ENCODE data around the gene EPHA8. TPM values are rescaled to one million over a fixed set of nuclear protein-coding genes. Genes with fewer than 3 reads are reported as not detected.

Gene EPHA8
- total RNA-seq, 1 experiment from 2014 or later: not detected

- no peaks in the 10 kb centered on the region for H3K9me3 Mint-ChIP-seq (ENCODE audit: unreplicated experiment)
- H3K4me3 ChIP-seq (ENCODE audit: low read depth, low read length): no peak overlapping the region
- CTCF ChIA-PET: no interaction called here
These were observed 76.0 kb downstream of the EPHA8 start for GRCh38 chr1:22639286-22639685.

GRCh38 chr1:22641247-22641646 lies 78.0 kb downstream of the EPHA8 start:
- no TSS peak for BruUV-seq (replicated peaks)
- no peaks in the 10 kb centered on the region for H3K9me3 ChIP-seq
- no peaks in the 10 kb centered on the region for H3K27me3 ChIP-seq (replicated peaks; ENCODE audit: control insufficient read depth, insufficient read depth, low read length)
- ChIA-PET CTCF (interaction anchor here (1.0 to 1.8 kb wide), 5 partner anchors 98 to 221 kb away, joined by 3 to 12 read pairs (median 4); no protein-coding TSS in a partner anchor), POLR2A (no interaction called here)
- H3K9me3 Mint-ChIP-seq (ENCODE audit: unreplicated experiment): no peaks in the 10 kb centered on the region
- H3K36me3 Mint-ChIP-seq (ENCODE audit: insufficient read depth, unreplicated experiment): no peaks in the 10 kb centered on the region
- H3K36me3 ChIP-seq (ENCODE audit: control insufficient read depth, insufficient read depth, low read length): no peaks in the 10 kb centered on the region
- no peak overlapping the region for H3K4me3 Mint-ChIP-seq (ENCODE audit: unreplicated experiment)
- intact Hi-C loops (cut with micrococcal nuclease; ENCODE audit: unreplicated experiment): loop anchor here (5.0 kb wide), 1 partner anchor 99 kb away; no protein-coding TSS in a partner anchor
- no peak for TF ChIP-seq CTCF (IDR thresholded peaks at IDR 0.05; ENCODE audit: insufficient read depth in 1 of 2, low read depth in 1 of 2, low read length in 1 of 2, severe bottlenecking in 1 of 2, unreplicated experiment in 1 of 2)
- no peaks in the 10 kb centered on the region for H3K4me1 ChIP-seq
- no peak overlapping the region for H3K27ac Mint-ChIP-seq (ENCODE audit: unreplicated experiment)
- no peak for DNase-seq
- H3K27me3 Mint-ChIP-seq (ENCODE audit: insufficient read depth, unreplicated experiment): peaks cover 6% of the 10 kb centered on the region
- no peaks in the 10 kb centered on the region for H3K4me1 Mint-ChIP-seq (ENCODE audit: low read depth, unreplicated experiment)
- H3K4me3 ChIP-seq (ENCODE audit: low read depth, low read length): no peak overlapping the region

More at GRCh38 chr1:22639286-22639685, 76.0 kb downstream of the EPHA8 start:
- Mint-ChIP-seq H3K4me1 (ENCODE audit: low read depth, unreplicated experiment) (no peaks in the 10 kb centered on the region), H3K27me3 (ENCODE audit: insufficient read depth, unreplicated experiment) (no peaks in the 10 kb centered on the region), H3K27ac (ENCODE audit: unreplicated experiment) (no peak overlapping the region), H3K36me3 (ENCODE audit: insufficient read depth, unreplicated experiment) (no peaks in the 10 kb centered on the region), H3K4me3 (ENCODE audit: unreplicated experiment) (no peak overlapping the region)
- Histone ChIP-seq H3K27me3 (replicated peaks; ENCODE audit: control insufficient read depth, insufficient read depth, low read length) (no peaks in the 10 kb centered on the region), H3K9me3 (no peaks in the 10 kb centered on the region), H3K4me1 (no peaks in the 10 kb centered on the region), H3K36me3 (ENCODE audit: control insufficient read depth, insufficient read depth, low read length) (no peaks in the 10 kb centered on the region)
- no TSS peak for BruUV-seq (replicated peaks)
- TF ChIP-seq CTCF (IDR thresholded peaks at IDR 0.05; ENCODE audit: insufficient read depth in 1 of 2, low read depth in 1 of 2, low read length in 1 of 2, severe bottlenecking in 1 of 2, unreplicated experiment in 1 of 2): no peak
- POLR2A ChIA-PET: no interaction called here
- DNase-seq: no peak
- intact Hi-C loops (cut with micrococcal nuclease; ENCODE audit: unreplicated experiment): no loop called here

- BruUV-seq (replicated peaks): no TSS peak
- ChIA-PET CTCF (interaction anchor here (0.7 to 1.8 kb wide), 8 partner anchors 26 to 258 kb away, joined by 3 to 12 read pairs (median 4); no protein-coding TSS in a partner anchor), POLR2A (interaction anchor here (0.6 kb wide), 1 partner anchor 10 kb away, joined by 3 read pairs; no protein-coding TSS in a partner anchor)
- intact Hi-C loops (cut with micrococcal nuclease; ENCODE audit: unreplicated experiment): loop anchor here (1.0 to 5.0 kb wide), 3 partner anchors 100 to 222 kb away; no protein-coding TSS in a partner anchor
- Mint-ChIP-seq H3K4me1 (ENCODE audit: low read depth, unreplicated experiment) (no peaks in the 10 kb centered on the region), H3K4me3 (ENCODE audit: unreplicated experiment) (no peak overlapping the region), H3K36me3 (ENCODE audit: insufficient read depth, unreplicated experiment) (no peaks in the 10 kb centered on the region), H3K27me3 (ENCODE audit: insufficient read depth, unreplicated experiment) (peaks cover 6% of the 10 kb centered on the region), H3K27ac (ENCODE audit: unreplicated experiment) (no peak overlapping the region), H3K9me3 (ENCODE audit: unreplicated experiment) (no peaks in the 10 kb centered on the region)
- peak; percentile 71 to 84 for DNase-seq
- no peaks in the 10 kb centered on the region for H3K4me1 ChIP-seq
- H3K4me3 ChIP-seq (ENCODE audit: low read depth, low read length): no peak overlapping the region
- peak; percentile 92 to 94 for TF ChIP-seq CTCF (IDR thresholded peaks at IDR 0.05; ENCODE audit: insufficient read depth in 1 of 2, low read depth in 1 of 2, low read length in 1 of 2, severe bottlenecking in 1 of 2, unreplicated experiment in 1 of 2)
- no peaks in the 10 kb centered on the region for H3K9me3 ChIP-seq
- H3K36me3 ChIP-seq (ENCODE audit: control insufficient read depth, insufficient read depth, low read length): no peaks in the 10 kb centered on the region
- no peaks in the 10 kb centered on the region for H3K27me3 ChIP-seq (replicated peaks; ENCODE audit: control insufficient read depth, insufficient read depth, low read length)
These were observed 78.8 kb downstream of the EPHA8 start for GRCh38 chr1:22641906-22642636.

Data from Caco-2 (cell line).